ENCODE results near the gene AADACL2.
"Not testable (repeated sequence)": the region's sequence is repeated elsewhere in the genome, so short reads cannot be mapped to it uniquely, and the experiment has no call there.

The AADACL2 gene

GRCh38 chr3:151733613-151734012 lies at the start of gene AADACL2:
Gene AADACL2 (plus strand): TSS chr3:151733927. CDS start chr3:151734036, 109 bp downstream.
- no peak for DNase-seq

GRCh38 chr3:151684094-151684493 lies 49.6 kb upstream of the AADACL2 start:
- no peak for DNase-seq

DNA sequence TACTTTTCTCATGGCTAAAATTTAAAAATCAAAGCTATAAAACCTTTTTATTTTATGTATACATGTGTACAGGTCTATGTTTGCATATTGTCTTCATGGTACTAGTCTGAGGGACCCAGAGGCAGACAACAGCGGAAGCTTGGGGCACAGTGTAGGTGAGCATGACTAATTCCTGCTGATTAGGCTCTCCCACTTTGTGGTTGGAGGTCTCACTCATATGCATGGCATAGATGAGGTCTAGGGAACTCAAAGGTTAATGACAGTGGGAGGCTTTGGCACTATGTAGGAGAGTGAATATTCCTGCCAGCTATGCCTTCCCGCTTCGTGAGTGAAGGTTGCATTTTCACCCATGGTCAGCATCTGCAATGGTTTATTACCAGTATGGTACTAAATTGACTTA lies 47.5 kb upstream of the AADACL2 start:
- DNase-seq, result no peak

DNA sequence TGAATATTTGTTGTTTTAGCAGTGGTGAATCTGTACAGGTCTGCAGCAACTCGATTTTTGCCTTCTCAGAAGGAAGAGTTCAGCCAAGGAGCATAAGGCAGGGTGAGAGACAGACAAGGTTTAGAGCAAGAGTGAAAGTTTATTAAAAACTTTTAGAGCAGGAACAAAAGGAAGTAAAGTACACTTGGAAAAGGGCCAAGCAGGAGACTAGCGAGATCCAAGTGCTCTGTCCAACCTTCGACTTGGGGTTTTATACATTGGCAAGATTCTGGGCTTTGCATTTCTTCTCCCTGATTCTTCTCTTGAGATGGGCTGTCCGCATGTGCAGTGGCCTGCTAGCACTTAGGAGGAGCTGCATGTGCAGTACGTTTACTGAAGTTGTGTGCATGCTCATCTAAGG lies 46.7 kb upstream of the AADACL2 start:
- no peak for DNase-seq

GRCh38 chr3:151688571-151688970 lies 45.2 kb upstream of the AADACL2 start:
- DNase-seq, result no peak

DNA sequence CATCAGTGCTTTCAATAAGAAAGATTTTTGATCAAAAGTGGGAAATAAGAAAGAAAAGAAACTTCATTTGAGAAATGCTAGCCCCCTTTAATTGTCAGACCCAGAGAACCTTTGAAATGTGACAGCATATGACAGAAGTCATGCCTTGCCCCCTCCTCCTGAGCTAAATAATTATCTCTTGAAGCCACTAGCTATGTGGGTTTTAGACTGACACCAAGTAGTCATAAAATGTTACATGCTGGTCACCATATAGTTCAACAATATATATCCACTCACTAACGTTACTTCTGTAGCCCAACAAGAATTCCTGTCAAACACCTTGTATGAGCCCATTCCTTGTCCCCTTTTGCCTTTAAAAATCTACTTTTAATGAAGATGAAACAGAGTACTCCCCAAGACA lies 43.1 kb upstream of the AADACL2 start:
- no peak for DNase-seq

DNA sequence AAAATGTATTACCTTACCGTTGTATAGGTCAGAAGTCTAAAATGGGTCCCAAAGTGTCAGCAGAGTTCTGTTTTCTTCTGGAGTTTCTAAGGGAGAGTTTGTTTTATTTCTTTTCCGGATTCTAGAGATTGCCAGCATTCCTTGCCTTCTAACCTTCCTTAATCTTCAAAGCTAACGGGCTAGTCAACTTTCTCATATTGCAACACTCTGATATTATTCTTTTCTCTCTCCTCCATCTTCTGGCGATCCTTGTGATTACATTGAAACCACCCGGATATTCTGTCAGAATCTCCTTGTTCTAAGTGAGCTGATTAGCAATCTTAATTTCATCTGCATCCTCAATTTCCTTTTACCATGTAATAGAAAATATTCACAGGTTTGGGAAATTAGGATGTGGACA lies 36.2 kb upstream of the AADACL2 start:
- no peak for DNase-seq

DNA sequence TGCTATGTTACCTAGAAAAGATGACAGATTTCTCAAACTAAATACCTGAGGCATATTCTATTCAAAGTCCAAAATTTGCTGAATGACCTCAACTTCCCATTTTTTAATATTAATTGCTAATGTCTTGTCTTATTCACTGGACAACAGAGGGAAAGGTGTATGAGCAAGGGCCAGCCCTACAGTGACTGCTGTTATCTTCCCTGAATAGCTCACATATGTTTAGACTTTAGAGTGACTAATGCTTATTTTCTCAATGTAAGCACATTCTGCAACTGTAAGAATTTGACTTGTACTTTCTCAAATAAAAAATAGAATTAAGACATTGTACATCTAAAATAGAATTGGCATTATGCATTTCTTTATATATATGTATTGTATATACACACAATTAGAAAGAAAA lies 26.5 kb upstream of the AADACL2 start:
- DNase-seq, result no peak

GRCh38 chr3:151708868-151709267 lies 24.9 kb upstream of the AADACL2 start:
- no peak for DNase-seq

DNA sequence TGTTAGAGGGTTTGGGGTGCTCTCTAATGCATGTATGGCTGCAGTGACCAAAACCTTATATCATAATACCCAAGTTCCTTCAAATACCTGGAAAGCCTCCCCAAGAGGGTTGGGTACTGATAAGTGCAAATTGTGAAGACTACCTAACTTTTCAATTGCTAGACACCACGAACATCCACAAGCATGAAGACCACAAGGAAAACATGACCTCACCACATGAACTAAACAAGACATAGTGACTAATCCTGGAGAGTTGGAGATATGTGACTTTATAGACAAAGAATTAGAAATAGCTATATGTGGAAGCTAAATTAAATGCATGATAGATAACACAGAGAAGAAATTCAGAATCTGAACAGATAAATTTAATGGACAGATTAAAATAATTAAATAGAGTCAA lies 23.9 kb upstream of the AADACL2 start:
- DNase-seq, result no peak

- no peak for DNase-seq
Measured at GRCh38 chr3:151721294-151721693, 12.4 kb upstream of the AADACL2 start.

DNA sequence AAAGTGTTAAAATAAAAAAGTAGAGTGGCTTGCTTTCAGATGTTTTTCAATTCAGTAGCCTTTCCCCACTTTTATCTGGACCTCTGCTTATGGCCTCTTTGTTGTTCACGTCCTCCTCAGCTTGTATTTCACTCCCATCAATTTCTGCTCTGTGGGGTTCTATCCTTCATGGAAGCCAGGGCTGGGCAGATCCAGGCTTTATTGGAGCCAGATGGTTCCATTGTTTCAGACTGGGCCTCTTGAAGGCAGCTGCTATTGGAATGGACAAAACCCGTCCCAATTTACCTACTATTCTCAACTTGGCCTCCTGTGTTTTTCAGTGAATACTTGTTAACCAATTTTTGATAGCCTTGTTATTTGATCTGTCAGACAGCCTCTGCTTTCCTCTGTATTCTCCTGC lies 10.9 kb upstream of the AADACL2 start:
- peak; percentile 67 for DNase-seq

- no peak for DNase-seq
Measured at GRCh38 chr3:151724576-151725562, 8.9 kb upstream of the AADACL2 start.

- DNase-seq, result no peak
Measured at GRCh38 chr3:151726016-151726415, 7.7 kb upstream of the AADACL2 start.

GRCh38 chr3:151732861-151733260 lies 866 bp upstream of the AADACL2 start:
- no peak for DNase-seq

- no peak for DNase-seq
Measured at GRCh38 chr3:151740581-151740980, 6.9 kb downstream of the AADACL2 start.

- DNase-seq, result no peak
Measured at GRCh38 chr3:151743855-151744254, 10.1 kb downstream of the AADACL2 start.

DNA sequence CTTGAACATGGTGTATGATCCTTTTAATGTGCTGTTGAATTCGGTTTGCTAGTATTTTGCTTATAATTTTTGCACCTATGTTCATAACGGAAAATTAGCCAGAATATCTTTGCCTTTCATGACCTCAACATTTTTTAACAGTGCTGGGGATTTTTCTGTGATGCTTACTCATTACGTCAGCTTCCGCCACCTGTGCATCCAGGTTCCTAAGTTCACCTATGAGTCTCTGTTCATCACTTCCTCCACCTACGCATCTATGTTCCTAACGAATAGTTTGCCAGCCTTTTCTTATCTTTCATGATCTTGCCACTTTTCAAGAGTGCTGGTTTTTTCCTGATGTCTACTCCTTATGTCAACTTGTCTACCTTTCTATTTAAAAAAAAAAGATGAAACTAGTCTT lies 16.5 kb downstream of the AADACL2 start:
- DNase-seq, result no peak

GRCh38 chr3:151750678-151751077 lies 17.0 kb downstream of the AADACL2 start:
- DNase-seq, result no peak

DNA sequence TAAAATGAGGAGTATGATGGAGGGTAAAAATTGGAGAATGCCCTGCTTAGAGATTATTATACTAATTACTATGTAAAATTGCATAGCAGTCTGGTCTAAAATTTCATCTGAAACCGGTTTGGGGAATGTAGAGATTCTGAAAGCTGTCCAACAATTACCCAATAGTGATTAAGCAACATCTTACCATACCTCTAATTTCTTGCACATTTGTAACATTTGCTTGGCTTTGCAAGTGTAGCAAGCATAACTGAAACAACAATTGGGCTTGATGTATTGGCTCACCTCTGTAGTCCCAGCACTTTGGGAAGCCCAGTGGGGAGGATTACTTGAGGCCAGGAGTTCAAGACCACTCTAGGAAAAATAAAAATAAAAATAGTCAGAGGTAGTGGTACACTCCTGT lies 17.4 kb downstream of the AADACL2 start:
- DNase-seq, result no peak

DNA sequence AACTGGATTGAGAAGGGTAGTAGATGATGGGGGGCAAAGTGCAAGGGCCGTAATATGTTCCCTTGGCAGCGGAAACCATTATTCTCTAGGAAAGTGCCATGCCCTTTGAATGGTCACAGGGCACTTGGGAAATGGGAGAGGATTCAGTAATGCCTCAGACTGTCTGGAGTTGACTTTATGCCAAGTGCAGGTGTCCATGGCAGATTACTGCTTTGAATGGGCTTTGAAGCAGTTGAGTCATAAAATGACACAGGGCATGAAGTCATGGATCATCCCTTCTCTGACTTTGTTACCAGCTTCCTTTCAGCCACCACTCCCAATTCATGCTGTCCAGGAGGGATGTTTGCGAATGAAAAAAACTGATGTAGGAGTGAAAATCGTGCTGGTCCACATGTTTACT lies 20.1 kb downstream of the AADACL2 start:
- no peak for DNase-seq

DNA sequence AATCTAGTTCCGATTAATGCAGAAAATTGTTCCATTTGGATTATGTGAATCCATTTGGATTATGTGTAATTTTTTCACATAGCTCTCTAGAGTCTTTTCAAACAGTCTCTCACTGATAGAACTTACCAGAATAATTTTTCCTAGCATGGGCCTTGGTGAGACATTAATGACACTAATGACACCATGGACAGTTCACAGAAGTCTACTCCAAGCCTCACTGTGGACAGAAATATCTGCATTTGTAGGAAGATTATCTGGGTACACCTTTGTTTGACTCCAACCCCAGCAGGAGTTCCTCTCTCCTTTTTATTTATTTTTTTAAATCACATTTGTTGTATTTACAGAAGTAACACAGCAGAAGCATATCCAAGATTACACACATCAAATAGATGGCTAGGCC lies 27.9 kb downstream of the AADACL2 start:
- DNase-seq, result no peak

DNA sequence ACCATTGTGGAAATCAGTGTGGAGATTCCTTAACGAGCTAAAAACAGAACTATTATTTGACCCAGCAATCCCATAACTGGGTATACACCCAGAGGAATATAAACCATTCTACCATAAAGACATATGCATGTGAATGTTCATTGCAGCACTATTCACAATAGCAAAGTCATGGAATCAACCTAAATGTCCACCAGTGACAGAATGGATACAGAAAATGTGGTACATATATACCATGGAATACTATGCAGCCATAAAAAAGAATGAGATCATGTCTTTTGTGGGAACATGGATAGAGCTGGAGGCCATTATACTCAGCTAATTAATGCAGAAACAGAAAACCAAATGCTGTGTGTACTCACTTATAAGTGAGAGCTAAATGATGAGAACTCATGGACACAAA lies 31.0 kb downstream of the AADACL2 start:
- not testable (repeated sequence) for DNase-seq

DNA sequence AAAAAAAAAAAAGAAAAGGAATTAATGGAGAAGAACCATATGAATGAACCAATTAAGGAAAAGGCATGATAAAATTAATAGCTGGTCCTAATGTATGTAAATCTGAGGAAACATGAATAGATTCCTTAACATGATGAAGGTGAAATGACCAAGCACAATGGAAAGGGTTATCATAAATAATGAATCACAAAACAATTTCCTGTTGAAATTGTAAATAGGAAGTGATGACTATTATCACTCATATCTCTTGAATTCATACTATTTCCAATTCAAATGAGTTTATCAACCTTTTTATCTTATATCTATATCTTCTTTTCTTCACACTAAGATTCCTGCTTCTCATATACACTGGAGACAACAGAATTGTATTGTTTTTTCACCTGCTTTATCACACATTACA lies 32.0 kb downstream of the AADACL2 start:
- DNase-seq, result no peak

- DNase-seq, result no peak
Measured at GRCh38 chr3:151766454-151766853, 32.7 kb downstream of the AADACL2 start.
